Activated T-helper 1 cell treated with Interleukin-2 at 50 U/mL for 16 hours (primary cell): Measurements from ENCODE around the gene CACNA1A.
"Not testable (repeated sequence)": the region's sequence is repeated elsewhere in the genome, so short reads cannot be mapped to it uniquely, and the experiment has no call there.

Experiments used
- DNase-seq: peaks from one replicate; pipeline ENCODE4 v3.0.0-alpha.2; 2020; ENCODE audit warnings: low read depth

The CACNA1A gene

GRCh38 chr19:13202112-13202511 is 304.2 kb downstream of the CACNA1A start:
- DNase-seq = not testable (repeated sequence)

- no peak for DNase-seq
Observed at GRCh38 chr19:13198634-13199033, 307.6 kb downstream of the CACNA1A start.

DNA sequence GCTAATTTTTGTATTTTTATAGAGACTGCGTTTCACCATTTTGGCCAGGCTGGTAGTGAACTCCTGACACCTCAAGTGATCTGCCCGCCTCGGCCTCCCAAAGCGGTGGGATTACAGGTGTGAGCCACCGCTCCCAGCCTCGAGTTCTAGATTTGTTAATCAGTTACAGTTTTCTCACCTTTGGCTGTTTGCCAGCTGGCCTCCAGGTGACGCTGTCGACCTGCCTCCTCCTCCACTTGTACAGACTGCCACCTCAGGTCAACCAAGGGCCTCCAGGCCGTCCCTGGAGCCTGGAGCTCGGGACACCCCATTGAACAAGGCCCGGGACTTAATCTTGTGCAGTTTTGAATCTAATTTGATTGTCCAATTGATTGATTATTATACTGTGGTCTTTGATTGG is 310.6 kb downstream of the CACNA1A start:
- DNase-seq = peak; percentile 48

- DNase-seq = no peak
Observed at GRCh38 chr19:13190781-13191540, 315.3 kb downstream of the CACNA1A start.

DNA sequence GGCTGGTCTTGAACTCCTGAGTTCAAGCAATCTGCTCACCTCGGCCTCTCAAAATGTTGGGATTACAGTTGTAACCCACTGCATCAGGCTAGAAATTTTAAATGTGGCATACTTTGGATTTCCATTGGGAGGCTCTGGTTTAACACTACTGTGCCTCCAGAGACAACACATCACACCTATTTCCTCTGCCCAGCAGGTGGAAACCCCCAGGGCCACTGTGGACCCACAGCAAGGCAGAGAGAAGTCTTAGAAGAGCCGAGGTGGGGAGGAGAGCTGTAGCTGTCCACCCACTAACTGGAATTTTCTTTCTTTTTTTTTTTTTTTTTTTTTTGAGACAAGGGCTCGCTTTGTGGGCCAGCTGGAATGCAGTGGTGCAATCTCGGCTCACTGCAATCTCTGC is 316.7 kb downstream of the CACNA1A start:
- no peak for DNase-seq

DNA sequence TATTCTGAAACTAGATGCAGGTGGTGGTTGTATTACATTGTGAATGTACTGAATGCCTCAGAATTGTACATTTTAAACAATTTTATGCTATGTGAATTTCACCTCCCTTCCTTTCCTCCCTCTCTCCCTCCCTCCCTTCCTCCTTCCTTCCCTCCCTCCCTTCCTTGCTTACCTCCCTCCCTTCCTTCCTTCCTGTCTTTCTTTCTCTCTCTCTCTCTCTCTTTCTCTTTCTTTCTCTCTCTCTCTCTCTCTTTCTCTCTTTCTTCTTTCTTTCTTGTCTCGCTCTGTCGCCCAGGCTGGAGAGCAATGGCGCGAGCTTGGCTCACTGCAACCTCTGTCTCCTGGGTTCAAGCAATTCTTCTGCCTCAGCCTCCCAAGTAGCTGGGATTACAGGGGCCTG is 318.9 kb downstream of the CACNA1A start:
- no peak for DNase-seq

GRCh38 chr19:13186688-13187087 is 319.6 kb downstream of the CACNA1A start:
- not testable (repeated sequence) for DNase-seq

DNA sequence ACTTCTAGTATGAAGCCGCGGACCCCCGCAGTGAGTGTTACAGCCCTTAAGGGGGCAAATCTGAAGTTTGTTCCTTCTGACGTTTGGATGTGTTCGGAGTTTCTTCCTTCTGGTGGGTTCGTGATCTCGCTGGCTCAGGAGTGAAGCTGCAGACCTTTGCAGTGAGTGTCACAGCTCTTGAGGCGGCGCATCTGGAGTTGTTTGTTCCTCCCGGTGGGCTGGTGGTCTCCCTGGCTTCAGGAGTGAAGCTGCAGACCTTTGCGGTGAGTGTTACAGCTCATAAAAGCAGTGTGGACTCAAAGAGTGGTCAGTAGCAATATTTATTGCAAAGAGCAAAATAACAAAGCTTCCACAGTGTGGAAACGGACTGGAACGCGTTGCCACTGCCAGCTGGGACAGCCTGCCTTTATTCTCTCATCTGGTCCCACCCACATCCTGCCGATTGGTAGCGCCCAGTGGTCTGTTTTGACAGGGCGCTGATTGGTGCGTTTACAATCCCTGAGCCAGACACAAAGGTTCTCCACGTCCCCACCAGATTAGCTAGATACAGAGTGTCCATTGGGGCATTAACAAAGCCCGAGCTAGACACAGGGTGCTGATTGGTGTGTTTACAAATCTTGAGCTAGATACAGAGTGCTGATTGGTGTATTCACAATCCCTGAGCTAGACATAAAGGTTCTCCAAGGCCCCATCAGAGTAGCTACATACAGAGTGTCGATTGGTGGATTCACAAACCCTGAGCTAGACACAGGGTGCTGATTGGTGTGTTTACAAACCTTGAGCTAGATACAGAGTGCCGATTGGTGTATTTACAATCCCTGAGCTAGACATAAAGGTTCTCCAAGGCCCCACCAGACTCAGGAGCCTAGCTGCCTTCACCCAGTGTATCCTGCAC is 320.3 kb downstream of the CACNA1A start:
- not testable (repeated sequence) for DNase-seq

- not testable (repeated sequence) for DNase-seq
Observed at GRCh38 chr19:13184926-13185325, 321.4 kb downstream of the CACNA1A start.

DNA sequence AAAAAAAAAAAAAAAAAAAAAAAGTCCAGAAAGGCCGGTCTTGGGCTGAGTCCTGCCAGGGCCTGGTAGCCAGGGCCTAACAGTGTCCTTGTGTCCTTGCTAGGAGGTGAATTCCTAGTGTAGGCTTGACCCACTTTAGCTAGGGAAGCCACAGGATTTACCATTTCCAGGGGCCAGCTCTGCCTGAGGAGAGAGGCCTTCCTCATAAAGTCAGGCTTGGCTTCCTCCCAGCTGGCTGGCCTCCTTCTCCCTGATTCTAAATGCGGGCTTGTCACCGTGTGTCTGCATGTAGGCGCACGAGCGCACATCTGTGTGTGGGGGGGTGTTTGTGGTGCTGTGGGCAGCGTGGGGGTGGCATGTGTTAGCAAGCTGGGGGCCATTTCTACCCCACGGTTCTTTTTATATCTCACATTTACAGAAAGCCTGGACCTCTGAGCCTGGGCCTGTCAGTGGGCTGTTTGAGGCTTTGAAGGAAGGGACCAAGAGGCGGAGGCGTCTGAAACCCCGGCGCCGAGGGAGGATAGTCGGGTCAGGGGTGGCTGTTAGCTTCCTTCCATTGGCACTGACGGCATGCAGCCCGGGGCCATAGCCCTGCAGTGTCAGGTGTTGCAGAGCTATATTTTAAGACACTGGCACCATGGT is 324.4 kb downstream of the CACNA1A start:
- no peak for DNase-seq

DNA sequence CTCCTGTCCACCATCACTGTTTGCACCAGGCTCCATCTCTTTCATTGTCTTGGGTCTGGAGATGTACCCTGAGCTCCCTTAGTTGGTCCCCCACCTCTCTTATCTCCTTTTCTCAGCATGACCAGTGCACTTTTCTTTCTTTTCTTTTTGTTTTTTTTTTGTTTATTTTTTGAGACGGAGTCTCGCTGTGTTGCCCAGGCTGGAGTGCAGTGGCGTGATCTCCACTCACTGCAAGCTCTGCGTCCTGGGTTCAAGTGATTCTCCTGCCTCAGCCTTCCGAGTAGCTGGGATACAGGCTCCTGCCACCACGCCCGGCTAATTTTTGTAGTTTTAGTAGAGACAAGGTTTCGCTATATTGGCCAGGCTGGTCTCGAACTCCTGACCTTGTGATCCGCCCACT is 328.0 kb downstream of the CACNA1A start:
- DNase-seq = not testable (repeated sequence)

- not testable (repeated sequence) for DNase-seq
Observed at GRCh38 chr19:13177584-13177983, 328.7 kb downstream of the CACNA1A start.

DNA sequence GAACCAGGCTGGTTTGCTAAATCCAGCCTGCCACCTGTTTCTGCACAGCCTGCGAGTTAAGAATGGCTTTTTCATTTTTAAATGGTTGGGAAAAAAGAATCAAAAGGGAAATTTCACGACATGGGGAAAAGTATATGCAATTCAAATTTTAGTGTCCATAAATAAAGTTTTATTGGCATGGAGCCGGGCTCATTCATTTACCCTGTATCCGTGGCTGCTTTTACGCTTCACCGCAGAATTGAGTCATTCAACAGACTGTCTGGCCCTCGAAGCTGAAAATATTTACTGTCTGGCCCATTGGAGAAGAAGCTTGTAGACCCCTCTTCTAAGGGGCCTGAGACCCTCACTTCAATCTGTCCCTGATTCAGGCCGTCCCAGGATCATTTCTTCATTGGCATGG is 329.9 kb downstream of the CACNA1A start:
- DNase-seq = no peak

- DNase-seq = no peak
Observed at GRCh38 chr19:13173139-13173737, 333.0 kb downstream of the CACNA1A start.

- peak; percentile 74 for DNase-seq
Observed at GRCh38 chr19:13172346-13173138, 333.7 kb downstream of the CACNA1A start.

GRCh38 chr19:13171146-13171545 is 335.1 kb downstream of the CACNA1A start:
- DNase-seq = no peak

- no peak for DNase-seq
Observed at GRCh38 chr19:13169769-13170168, 336.5 kb downstream of the CACNA1A start.

DNA sequence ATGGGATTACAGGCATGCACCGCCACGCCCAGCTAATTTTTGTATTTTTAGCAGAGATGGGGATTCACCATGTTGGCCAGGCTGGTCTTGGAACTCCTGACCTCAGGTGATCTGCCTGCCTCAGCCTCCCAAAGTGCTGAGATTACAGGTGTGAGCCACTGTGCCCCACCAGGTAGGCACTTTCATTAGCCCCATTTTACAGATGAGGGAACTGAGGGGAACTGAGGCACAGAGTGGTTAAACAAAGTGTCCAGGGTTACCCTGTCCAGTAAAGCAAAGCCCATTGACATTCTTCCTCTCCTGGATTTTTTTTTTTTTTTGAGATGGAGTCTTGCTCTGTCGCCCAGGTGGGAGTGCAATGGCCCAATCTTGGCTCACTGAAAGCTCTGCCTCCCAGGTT is 340.1 kb downstream of the CACNA1A start:
- not testable (repeated sequence) for DNase-seq

- DNase-seq = no peak
Observed at GRCh38 chr19:13165162-13165997, 340.9 kb downstream of the CACNA1A start.
